ENCODE data around the gene MBNL1.

- TF ChIP-seq CTCF (IDR thresholded peaks at IDR 0.05; ENCODE audit: borderline replicate concordance, extremely low read depth, low read length, poor library complexity, severe bottlenecking) (no peak), EZH2 (IDR thresholded peaks at IDR 0.05; ENCODE audit: borderline replicate concordance, low read depth, low read length, severe bottlenecking) (no peak)
Observed at GRCh38 chr3:152461460-152461859, 192.7 kb downstream of the MBNL1 start.

Data from DND-41 (cell line).